HCT116 (cell line): Measurements from ENCODE around the gene TPSD1. TPM values are rescaled to one million over a fixed set of nuclear protein-coding genes. Genes with fewer than 3 reads are reported as not detected.

Experiments
- ATAC-seq: fragments of 200-7000 bp; cut with Tn5 transposase; 2 replicates; pipeline ENCODE4 v1.9.1; 2020; ENCODE audit warnings: mild to moderate bottlenecking, moderate library complexity
- BruUV-seq: library from RNA; stranded (reverse); fragments of 400-500 nt; replicated peaks from 2 replicates; lab custom pipeline; 2021; lab: Mats Ljungman, UMichigan
- CTCF ChIA-PET: fragments of 300-600 bp; sonication (Branson Sonifier 250); formaldehyde crosslinking; loops from one replicate; lab custom pipeline; 2021; ENCODE audit warnings: antibody characterized with exemption; lab: Charles Lee
- POLR2A ChIA-PET: fragments of 300-600, 350-600 bp; sonication (Branson Sonifier 250); formaldehyde crosslinking; loops from one replicate; lab custom pipeline; 2021; ENCODE audit warnings: antibody characterized with exemption; lab: Charles Lee
- RAD21 ChIA-PET, 2 experiments: fragments of 300-600 bp; sonication (Branson Sonifier 250); formaldehyde crosslinking; loops; one replicate each; lab custom pipeline; 2023; ENCODE audit warnings: low total read pairs in 2 of 2; ENCODE audit not compliant: uncharacterized antibody in 2 of 2, unreplicated experiment in 2 of 2, low non-redundant PET in 1 of 2; lab: Charles Lee
- DNase-seq: peaks from one replicate; pipeline ENCODE4 v3.0.0-alpha.2; 2010; ENCODE audit warnings: low read depth, low spot score
- H2AFZ ChIP-seq: fragments of 200-600 bp; shearing (Covaris generic), sonication (generic); 2 replicates; pipeline ENCODE4 v1.6.1; 2017; ENCODE audit warnings: low read depth, mixed run types, mixed read lengths, antibody characterized with exemption, low read length; ENCODE audit not compliant: poor library complexity, severe bottlenecking
- H3K27ac ChIP-seq: 2 replicates; pipeline ENCODE4 v1.5.1; 2012; ENCODE audit warnings: low read depth, low read length
- H3K27me3 ChIP-seq: fragments of 200-600 bp; sonication (generic); 2 replicates; pipeline ENCODE4 v1.6.1; 2016; ENCODE audit warnings: mixed run types, low read length, mixed read lengths; ENCODE audit not compliant: insufficient read depth
- H3K36me3 ChIP-seq, 2 experiments: fragments of 200-500 bp in 1 of 2; fragments of 200-600 bp in 1 of 2; sonication (Bioruptor generic) in 1 of 2; sonication (generic) in 1 of 2; 2 replicates each; pipeline versions ENCODE4 v1.5.1 to v1.6.1; 2014 to 2016; ENCODE audit warnings: low read length in 2 of 2, inconsistent platforms in 1 of 2, mixed read lengths in 1 of 2, mixed run types in 1 of 2; ENCODE audit not compliant: insufficient read depth in 2 of 2, control insufficient read depth in 1 of 2
- H3K4me1 ChIP-seq, 2 experiments: fragments of 200-600 bp in 1 of 2; sonication (generic) in 1 of 2; 2 replicates each; pipeline versions ENCODE4 v1.5.1 to v1.6.1; 2012 to 2017; ENCODE audit warnings: low read length in 2 of 2, inconsistent platforms in 1 of 2, mild to moderate bottlenecking in 1 of 2, mixed read lengths in 1 of 2, mixed run types in 1 of 2, moderate library complexity in 1 of 2; ENCODE audit not compliant: insufficient read depth in 2 of 2, control insufficient read depth in 1 of 2
- H3K4me2 ChIP-seq: fragments of 200-600 bp; sonication (generic); 2 replicates; pipeline ENCODE4 v1.6.1; 2017; ENCODE audit warnings: mixed run types, low read length, mixed read lengths
- H3K4me3 ChIP-seq, 2 experiments: fragments of 200-600 bp in 1 of 2; sonication (generic) in 1 of 2; replicated peaks in 1 of 2; 2 replicates each; pipeline ENCODE4 v1.5.1; 2011 to 2016; ENCODE audit warnings: low read length in 2 of 2, control low read depth in 1 of 2, low read depth in 1 of 2, mild to moderate bottlenecking in 1 of 2, mixed read lengths in 1 of 2, mixed run types in 1 of 2
- H3K79me2 ChIP-seq: fragments of 200-600 bp; sonication (generic); 2 replicates; pipeline ENCODE4 v1.6.1; 2017; ENCODE audit warnings: mild to moderate bottlenecking, mixed run types, low read length, moderate library complexity, mixed read lengths; ENCODE audit not compliant: insufficient read depth
- H3K9ac ChIP-seq: fragments of 200-600 bp; sonication (generic); 2 replicates; pipeline ENCODE4 v1.6.1; 2016; ENCODE audit warnings: low read length, mixed read lengths
- H3K9me2 ChIP-seq: fragments of 200-600 bp; sonication (generic), shearing (Covaris generic); 2 replicates; pipeline ENCODE4 v1.6.1; 2017; ENCODE audit warnings: mixed run types, mild to moderate bottlenecking, moderate library complexity; ENCODE audit not compliant: insufficient read depth
- H3K9me3 ChIP-seq, 2 experiments: fragments of 200-500 bp in 1 of 2; fragments of 200-600 bp in 1 of 2; sonication (Bioruptor generic) in 1 of 2; sonication (generic) in 1 of 2; 2 replicates each; pipeline ENCODE4 v1.6.1; 2014 to 2017; ENCODE audit warnings: low read length in 2 of 2, mixed read lengths in 2 of 2, inconsistent platforms in 1 of 2, low read depth in 1 of 2, mild to moderate bottlenecking in 1 of 2, mixed run types in 1 of 2, moderate library complexity in 1 of 2; ENCODE audit not compliant: control insufficient read depth in 1 of 2, insufficient read depth in 1 of 2
- H4K20me1 ChIP-seq: fragments of 200-600 bp; sonication (generic), shearing (Covaris generic); 2 replicates; pipeline ENCODE4 v1.6.1; 2017; ENCODE audit warnings: mixed run types, mild to moderate bottlenecking, moderate library complexity; ENCODE audit not compliant: insufficient read depth
- EZH2 ChIP-seq: fragments of 200-600 bp; sonication (generic); IDR thresholded peaks from 2 replicates; pipeline ENCODE4 v1.6.1; 2017; ENCODE audit warnings: antibody characterized with exemption, mixed run types
- FOSL1 ChIP-seq: IDR thresholded peaks from 2 replicates; pipeline ENCODE4 v1.6.1; 2012; ENCODE audit warnings: low read depth
- RAD21 ChIP-seq: IDR thresholded peaks from 2 replicates; pipeline ENCODE4 v1.6.1; 2012; ENCODE audit warnings: low read depth, mild to moderate bottlenecking
- SIN3A ChIP-seq: IDR thresholded peaks from 2 replicates; pipeline ENCODE4 v1.6.1; 2012; ENCODE audit warnings: low read depth
- SRF ChIP-seq: IDR thresholded peaks from 2 replicates; pipeline ENCODE4 v1.6.1; 2012; ENCODE audit warnings: low read depth
- TCF7L2 ChIP-seq: IDR thresholded peaks from 2 replicates; pipeline ENCODE4 v1.7.0; 2011; ENCODE audit warnings: borderline replicate concordance, inconsistent platforms; ENCODE audit not compliant: insufficient read depth, insufficient read length; ENCODE audit errors: extremely low read depth
- intact Hi-C: fragments of 100-400 bp; cut with micrococcal nuclease; formaldehyde crosslinking; loops from 2 replicates; pipeline ENCODE4 v1.10.0; 2022
- total RNA-seq: library from RNA; stranded (reverse); gene quantifications from one replicate; pipeline ENCODE4 v1.2.1, GENCODE V29; 2021; ENCODE audit not compliant: unreplicated experiment
- TF ChIP-seq, protein P1 (sequence below): IDR thresholded peaks from 2 replicates; pipeline ENCODE4 v1.6.1; 2012; ENCODE audit warnings: low read depth
- TF ChIP-seq, protein P2 (sequence below), 3 experiments: fragments of 200-600 bp in 1 of 3; sonication (generic) in 1 of 3; IDR thresholded peaks in 2 of 3; conservative IDR thresholded peaks in 1 of 3; 2 replicates each; pipeline ENCODE4 v1.5.1; 2012 to 2017; ENCODE audit warnings: low read depth in 2 of 3, low read length in 2 of 3, antibody characterized with exemption in 1 of 3, borderline replicate concordance in 1 of 3, control low read depth in 1 of 3, mild to moderate bottlenecking in 1 of 3, mixed read lengths in 1 of 3, mixed run types in 1 of 3, moderate library complexity in 1 of 3; ENCODE audit not compliant: insufficient read depth in 1 of 3

Gene TPSD1
- total RNA-seq, 1 experiment from 2014 or later = not detected

DNA sequence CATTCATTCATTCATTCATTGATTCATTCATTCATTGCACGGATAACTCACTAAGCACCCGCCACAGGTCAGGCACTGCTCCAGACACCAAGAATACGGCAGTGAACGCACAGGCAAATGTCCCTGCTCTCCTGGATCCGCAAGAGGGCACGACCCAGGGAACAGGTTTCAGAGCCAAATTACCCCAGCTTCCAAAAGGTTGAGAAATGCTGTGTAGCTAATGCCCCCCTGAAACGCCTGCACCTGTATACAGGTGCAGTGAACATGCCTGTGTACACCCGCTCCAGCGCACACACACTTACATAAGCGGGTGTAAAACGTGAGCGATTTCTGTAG lies 44.0 kb downstream of the TPSD1 start:
- no peak for ATAC-seq
- no peak for DNase-seq

More for the DNA sequence above, 44.0 kb downstream of the TPSD1 start:
- Histone ChIP-seq H3K36me3 (no peaks in the 10 kb centered on the region), H4K20me1 (no peaks in the 10 kb centered on the region), H3K4me2 (no peak overlapping the region), H3K9ac (no peak overlapping the region), H3K4me1 (peaks cover 54 to 93% of the 10 kb centered on the region in 2 experiments), H2AFZ (no peak overlapping the region), H3K27me3 (no peaks in the 10 kb centered on the region), H3K9me2 (no peaks in the 10 kb centered on the region), H3K9me3 (no peaks in the 10 kb centered on the region), H3K79me2 (no peaks in the 10 kb centered on the region), H3K4me3 (no peak overlapping the region), H3K27ac (no peak overlapping the region)
- ChIA-PET CTCF (no interaction called here), RAD21 (no interaction called here), POLR2A (no interaction called here)
- BruUV-seq = no TSS peak
- TF ChIP-seq SRF (no peak), FOSL1 (no peak), RAD21 (no peak), SIN3A (no peak), TCF7L2 (no peak), EZH2 (no peak)
- TF ChIP-seq, protein P1, sequence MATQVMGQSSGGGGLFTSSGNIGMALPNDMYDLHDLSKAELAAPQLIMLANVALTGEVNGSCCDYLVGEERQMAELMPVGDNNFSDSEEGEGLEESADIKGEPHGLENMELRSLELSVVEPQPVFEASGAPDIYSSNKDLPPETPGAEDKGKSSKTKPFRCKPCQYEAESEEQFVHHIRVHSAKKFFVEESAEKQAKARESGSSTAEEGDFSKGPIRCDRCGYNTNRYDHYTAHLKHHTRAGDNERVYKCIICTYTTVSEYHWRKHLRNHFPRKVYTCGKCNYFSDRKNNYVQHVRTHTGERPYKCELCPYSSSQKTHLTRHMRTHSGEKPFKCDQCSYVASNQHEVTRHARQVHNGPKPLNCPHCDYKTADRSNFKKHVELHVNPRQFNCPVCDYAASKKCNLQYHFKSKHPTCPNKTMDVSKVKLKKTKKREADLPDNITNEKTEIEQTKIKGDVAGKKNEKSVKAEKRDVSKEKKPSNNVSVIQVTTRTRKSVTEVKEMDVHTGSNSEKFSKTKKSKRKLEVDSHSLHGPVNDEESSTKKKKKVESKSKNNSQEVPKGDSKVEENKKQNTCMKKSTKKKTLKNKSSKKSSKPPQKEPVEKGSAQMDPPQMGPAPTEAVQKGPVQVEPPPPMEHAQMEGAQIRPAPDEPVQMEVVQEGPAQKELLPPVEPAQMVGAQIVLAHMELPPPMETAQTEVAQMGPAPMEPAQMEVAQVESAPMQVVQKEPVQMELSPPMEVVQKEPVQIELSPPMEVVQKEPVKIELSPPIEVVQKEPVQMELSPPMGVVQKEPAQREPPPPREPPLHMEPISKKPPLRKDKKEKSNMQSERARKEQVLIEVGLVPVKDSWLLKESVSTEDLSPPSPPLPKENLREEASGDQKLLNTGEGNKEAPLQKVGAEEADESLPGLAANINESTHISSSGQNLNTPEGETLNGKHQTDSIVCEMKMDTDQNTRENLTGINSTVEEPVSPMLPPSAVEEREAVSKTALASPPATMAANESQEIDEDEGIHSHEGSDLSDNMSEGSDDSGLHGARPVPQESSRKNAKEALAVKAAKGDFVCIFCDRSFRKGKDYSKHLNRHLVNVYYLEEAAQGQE = no peak
- TF ChIP-seq, protein P2, sequence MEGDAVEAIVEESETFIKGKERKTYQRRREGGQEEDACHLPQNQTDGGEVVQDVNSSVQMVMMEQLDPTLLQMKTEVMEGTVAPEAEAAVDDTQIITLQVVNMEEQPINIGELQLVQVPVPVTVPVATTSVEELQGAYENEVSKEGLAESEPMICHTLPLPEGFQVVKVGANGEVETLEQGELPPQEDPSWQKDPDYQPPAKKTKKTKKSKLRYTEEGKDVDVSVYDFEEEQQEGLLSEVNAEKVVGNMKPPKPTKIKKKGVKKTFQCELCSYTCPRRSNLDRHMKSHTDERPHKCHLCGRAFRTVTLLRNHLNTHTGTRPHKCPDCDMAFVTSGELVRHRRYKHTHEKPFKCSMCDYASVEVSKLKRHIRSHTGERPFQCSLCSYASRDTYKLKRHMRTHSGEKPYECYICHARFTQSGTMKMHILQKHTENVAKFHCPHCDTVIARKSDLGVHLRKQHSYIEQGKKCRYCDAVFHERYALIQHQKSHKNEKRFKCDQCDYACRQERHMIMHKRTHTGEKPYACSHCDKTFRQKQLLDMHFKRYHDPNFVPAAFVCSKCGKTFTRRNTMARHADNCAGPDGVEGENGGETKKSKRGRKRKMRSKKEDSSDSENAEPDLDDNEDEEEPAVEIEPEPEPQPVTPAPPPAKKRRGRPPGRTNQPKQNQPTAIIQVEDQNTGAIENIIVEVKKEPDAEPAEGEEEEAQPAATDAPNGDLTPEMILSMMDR (IDR thresholded peaks at IDR 0.05 in 2 of 3, conservative IDR thresholded peaks at IDR 0.05 in 1 of 3; ENCODE audit: borderline replicate concordance in 1 of 3, insufficient read depth in 1 of 3, low read depth in 2 of 3, low read length in 2 of 3) = no peak
- intact Hi-C loops = no loop called here
